ENCODE measurements around the gene SLC30A10. TPM values are rescaled to one million over a fixed set of nuclear protein-coding genes. Genes with fewer than 3 reads are reported as not detected.

Gene SLC30A10
- total and polyA plus RNA-seq, 2 of the 13 experiments (the other 11 are each of a cell fraction or from before 2014, with no cell fraction given): 20.9 to 30.2 TPM

DNA sequence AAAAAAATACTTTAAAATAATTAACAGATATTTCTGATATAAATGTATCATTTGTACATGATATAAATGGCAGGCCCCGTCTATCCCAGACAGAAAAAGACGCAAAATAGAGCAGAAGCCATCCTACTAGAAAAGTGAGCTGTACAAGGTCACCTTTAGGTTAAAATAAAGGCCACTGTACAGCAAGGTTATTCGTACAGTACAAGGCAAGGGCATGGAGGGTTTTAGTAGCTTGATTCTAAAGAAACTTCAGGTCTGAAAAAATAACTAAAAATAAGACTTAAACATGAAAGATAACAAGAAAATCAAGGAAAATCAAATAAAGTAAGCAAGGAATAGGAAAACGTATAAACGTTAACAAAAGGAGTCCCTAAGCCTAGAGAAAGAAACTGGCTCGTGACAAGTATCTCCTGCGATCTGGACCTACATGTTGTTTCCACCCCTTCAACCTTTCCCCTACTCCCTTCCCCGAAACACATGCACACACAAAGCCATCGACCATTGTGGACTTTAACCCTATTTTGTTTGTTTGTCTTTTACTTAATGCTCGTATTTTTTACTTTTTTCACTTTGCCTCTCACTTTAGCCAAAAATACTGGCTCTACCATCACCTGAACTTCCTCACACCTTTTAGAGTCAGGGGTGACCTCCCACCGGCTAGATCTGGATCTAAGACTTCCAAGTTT, 26.5 kb upstream of the SLC30A10 start (continued):
- TF ChIP-seq, protein P1, sequence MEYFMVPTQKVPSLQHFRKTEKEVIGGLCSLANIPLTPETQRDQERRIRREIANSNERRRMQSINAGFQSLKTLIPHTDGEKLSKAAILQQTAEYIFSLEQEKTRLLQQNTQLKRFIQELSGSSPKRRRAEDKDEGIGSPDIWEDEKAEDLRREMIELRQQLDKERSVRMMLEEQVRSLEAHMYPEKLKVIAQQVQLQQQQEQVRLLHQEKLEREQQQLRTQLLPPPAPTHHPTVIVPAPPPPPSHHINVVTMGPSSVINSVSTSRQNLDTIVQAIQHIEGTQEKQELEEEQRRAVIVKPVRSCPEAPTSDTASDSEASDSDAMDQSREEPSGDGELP (IDR thresholded peaks at IDR 0.05; ENCODE audit: borderline replicate concordance, low read depth): no peak
- TF ChIP-seq ZNF619 (CRISPR knock-in tag; IDR thresholded peaks at IDR 0.05) (no peak), ARNT (IDR thresholded peaks at IDR 0.05) (no peak), ZMYM3 (CRISPR knock-in tag; IDR thresholded peaks at IDR 0.05) (no peak), CREM (IDR thresholded peaks at IDR 0.05) (no peak), CREM (CRISPR knock-in tag; IDR thresholded peaks at IDR 0.05) (no peak), ZNF724P (CRISPR knock-in tag; IDR thresholded peaks at IDR 0.05; ENCODE audit: borderline replicate concordance) (no peak), ZNF883 (CRISPR knock-in tag; IDR thresholded peaks at IDR 0.05; ENCODE audit: not compliant biosample characterization) (no peak), ZNF660 (CRISPR knock-in tag; IDR thresholded peaks at IDR 0.05; ENCODE audit: borderline replicate concordance, low read depth) (no peak), MBNL3 (CRISPR knock-in tag; conservative IDR thresholded peaks at IDR 0.05) (no peak), SYNCRIP (IDR thresholded peaks at IDR 0.05; ENCODE audit: insufficient read depth, low read depth, low read length) (no peak), MXI1 (IDR thresholded peaks at IDR 0.05; ENCODE audit: borderline replicate concordance, low read depth, low read length) (no peak; the same call in 2 of the 3 replicates), REL (CRISPR knock-in tag; conservative IDR thresholded peaks at IDR 0.05) (no peak)
- TF ChIP-seq, protein P2, sequence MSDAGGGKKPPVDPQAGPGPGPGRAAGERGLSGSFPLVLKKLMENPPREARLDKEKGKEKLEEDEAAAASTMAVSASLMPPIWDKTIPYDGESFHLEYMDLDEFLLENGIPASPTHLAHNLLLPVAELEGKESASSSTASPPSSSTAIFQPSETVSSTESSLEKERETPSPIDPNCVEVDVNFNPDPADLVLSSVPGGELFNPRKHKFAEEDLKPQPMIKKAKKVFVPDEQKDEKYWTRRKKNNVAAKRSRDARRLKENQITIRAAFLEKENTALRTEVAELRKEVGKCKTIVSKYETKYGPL (CRISPR knock-in tag; IDR thresholded peaks at IDR 0.05): no peak
- TF ChIP-seq, protein P3, sequence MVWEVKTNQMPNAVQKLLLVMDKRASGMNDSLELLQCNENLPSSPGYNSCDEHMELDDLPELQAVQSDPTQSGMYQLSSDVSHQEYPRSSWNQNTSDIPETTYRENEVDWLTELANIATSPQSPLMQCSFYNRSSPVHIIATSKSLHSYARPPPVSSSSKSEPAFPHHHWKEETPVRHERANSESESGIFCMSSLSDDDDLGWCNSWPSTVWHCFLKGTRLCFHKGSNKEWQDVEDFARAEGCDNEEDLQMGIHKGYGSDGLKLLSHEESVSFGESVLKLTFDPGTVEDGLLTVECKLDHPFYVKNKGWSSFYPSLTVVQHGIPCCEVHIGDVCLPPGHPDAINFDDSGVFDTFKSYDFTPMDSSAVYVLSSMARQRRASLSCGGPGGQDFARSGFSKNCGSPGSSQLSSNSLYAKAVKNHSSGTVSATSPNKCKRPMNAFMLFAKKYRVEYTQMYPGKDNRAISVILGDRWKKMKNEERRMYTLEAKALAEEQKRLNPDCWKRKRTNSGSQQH (CRISPR knock-in tag; IDR thresholded peaks at IDR 0.05; ENCODE audit: low read depth): no peak
- TF ChIP-seq, protein P4, sequence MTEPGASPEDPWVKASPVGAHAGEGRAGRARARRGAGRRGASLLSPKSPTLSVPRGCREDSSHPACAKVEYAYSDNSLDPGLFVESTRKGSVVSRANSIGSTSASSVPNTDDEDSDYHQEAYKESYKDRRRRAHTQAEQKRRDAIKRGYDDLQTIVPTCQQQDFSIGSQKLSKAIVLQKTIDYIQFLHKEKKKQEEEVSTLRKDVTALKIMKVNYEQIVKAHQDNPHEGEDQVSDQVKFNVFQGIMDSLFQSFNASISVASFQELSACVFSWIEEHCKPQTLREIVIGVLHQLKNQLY (CRISPR knock-in tag; IDR thresholded peaks at IDR 0.05): 0 out of 2 replicates have a peak, but pooled peaks have one; percentile 55
- TF ChIP-seq, protein P5, sequence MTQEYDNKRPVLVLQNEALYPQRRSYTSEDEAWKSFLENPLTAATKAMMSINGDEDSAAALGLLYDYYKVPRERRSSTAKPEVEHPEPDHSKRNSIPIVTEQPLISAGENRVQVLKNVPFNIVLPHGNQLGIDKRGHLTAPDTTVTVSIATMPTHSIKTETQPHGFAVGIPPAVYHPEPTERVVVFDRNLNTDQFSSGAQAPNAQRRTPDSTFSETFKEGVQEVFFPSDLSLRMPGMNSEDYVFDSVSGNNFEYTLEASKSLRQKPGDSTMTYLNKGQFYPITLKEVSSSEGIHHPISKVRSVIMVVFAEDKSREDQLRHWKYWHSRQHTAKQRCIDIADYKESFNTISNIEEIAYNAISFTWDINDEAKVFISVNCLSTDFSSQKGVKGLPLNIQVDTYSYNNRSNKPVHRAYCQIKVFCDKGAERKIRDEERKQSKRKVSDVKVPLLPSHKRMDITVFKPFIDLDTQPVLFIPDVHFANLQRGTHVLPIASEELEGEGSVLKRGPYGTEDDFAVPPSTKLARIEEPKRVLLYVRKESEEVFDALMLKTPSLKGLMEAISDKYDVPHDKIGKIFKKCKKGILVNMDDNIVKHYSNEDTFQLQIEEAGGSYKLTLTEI (CRISPR knock-in tag; conservative IDR thresholded peaks at IDR 0.05): no peak
- TF ChIP-seq, protein P6, sequence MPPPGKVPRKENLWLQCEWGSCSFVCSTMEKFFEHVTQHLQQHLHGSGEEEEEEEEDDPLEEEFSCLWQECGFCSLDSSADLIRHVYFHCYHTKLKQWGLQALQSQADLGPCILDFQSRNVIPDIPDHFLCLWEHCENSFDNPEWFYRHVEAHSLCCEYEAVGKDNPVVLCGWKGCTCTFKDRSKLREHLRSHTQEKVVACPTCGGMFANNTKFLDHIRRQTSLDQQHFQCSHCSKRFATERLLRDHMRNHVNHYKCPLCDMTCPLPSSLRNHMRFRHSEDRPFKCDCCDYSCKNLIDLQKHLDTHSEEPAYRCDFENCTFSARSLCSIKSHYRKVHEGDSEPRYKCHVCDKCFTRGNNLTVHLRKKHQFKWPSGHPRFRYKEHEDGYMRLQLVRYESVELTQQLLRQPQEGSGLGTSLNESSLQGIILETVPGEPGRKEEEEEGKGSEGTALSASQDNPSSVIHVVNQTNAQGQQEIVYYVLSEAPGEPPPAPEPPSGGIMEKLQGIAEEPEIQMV (CRISPR knock-in tag; IDR thresholded peaks at IDR 0.05; ENCODE audit: low read depth): no peak
- TF ChIP-seq, protein P7, sequence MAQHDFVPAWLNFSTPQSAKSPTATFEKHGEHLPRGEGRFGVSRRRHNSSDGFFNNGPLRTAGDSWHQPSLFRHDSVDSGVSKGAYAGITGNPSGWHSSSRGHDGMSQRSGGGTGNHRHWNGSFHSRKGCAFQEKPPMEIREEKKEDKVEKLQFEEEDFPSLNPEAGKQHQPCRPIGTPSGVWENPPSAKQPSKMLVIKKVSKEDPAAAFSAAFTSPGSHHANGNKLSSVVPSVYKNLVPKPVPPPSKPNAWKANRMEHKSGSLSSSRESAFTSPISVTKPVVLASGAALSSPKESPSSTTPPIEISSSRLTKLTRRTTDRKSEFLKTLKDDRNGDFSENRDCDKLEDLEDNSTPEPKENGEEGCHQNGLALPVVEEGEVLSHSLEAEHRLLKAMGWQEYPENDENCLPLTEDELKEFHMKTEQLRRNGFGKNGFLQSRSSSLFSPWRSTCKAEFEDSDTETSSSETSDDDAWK (CRISPR knock-in tag; IDR thresholded peaks at IDR 0.05): no peak
